Calu3 (cell line): ENCODE data around the gene CTBP1. TPM values are rescaled to one million over a fixed set of nuclear protein-coding genes. Genes with fewer than 3 reads are reported as not detected.

Experiments used
- BruUV-seq: library from RNA; stranded (reverse); fragments of 400-500 nt; replicated peaks from 2 replicates; lab custom pipeline; 2021; lab: Mats Ljungman, UMichigan
- CTCF ChIA-PET: fragments of 300-600 bp; sonication (Branson Sonifier 250); formaldehyde crosslinking; loops from one replicate; lab custom pipeline; 2022; ENCODE audit warnings: antibody characterized with exemption; lab: Charles Lee
- DNase-seq: peaks from one replicate; pipeline ENCODE4 v3.0.0; 2022
- H3K27ac Mint-ChIP-seq: one replicate; pipeline ENCODE4 v1.8.0; 2022; ENCODE audit warnings: mixed read lengths; ENCODE audit not compliant: unreplicated experiment
- H3K27me3 Mint-ChIP-seq: one replicate; pipeline ENCODE4 v1.8.0; 2022; ENCODE audit warnings: mixed read lengths; ENCODE audit not compliant: unreplicated experiment
- H3K36me3 Mint-ChIP-seq: one replicate; pipeline ENCODE4 v1.8.0; 2022; ENCODE audit warnings: mild to moderate bottlenecking, moderate library complexity, mixed read lengths; ENCODE audit not compliant: insufficient read depth, unreplicated experiment
- H3K4me1 Mint-ChIP-seq: one replicate; pipeline ENCODE4 v1.8.0; 2022; ENCODE audit warnings: mild to moderate bottlenecking, low read depth, mixed read lengths; ENCODE audit not compliant: unreplicated experiment
- H3K4me3 Mint-ChIP-seq: one replicate; pipeline ENCODE4 v1.8.0; 2022; ENCODE audit warnings: mild to moderate bottlenecking, low read depth, moderate library complexity, mixed read lengths; ENCODE audit not compliant: unreplicated experiment
- H3K9me3 Mint-ChIP-seq: one replicate; pipeline ENCODE4 v1.8.0; 2022; ENCODE audit warnings: low read depth, mixed read lengths; ENCODE audit not compliant: unreplicated experiment
- CTCF ChIP-seq: fragments of 200-600 bp; IDR thresholded peaks from one replicate; pipeline ENCODE4 v1.8.0; 2022; ENCODE audit warnings: antibody characterized with exemption; ENCODE audit not compliant: unreplicated experiment
- intact Hi-C: fragments of 100-400 bp; cut with micrococcal nuclease; formaldehyde crosslinking; loops from one replicate; pipeline ENCODE4 v1.10.0; 2022; ENCODE audit not compliant: unreplicated experiment
- total RNA-seq: library from RNA; stranded (reverse); gene quantifications from 2 replicates; pipeline ENCODE4 v1.2.3, GENCODE V29; 2022

CTBP1 gene
- total RNA-seq, 1 experiment from 2014 or later = 115 TPM

- peaks cover 15% of the 10 kb centered on the region for H3K27me3 Mint-ChIP-seq
- no peak overlapping the region for H3K4me3 Mint-ChIP-seq
- no peak overlapping the region for H3K27ac Mint-ChIP-seq
- H3K9me3 Mint-ChIP-seq = no peaks in the 10 kb centered on the region
- no peaks in the 10 kb centered on the region for H3K36me3 Mint-ChIP-seq
- no TSS peak for BruUV-seq
- no peak for TF ChIP-seq CTCF
- DNase-seq = no peak
- intact Hi-C loops = no loop called here
- H3K4me1 Mint-ChIP-seq = no peaks in the 10 kb centered on the region
- CTCF ChIA-PET = no interaction called here
Measured at GRCh38 chr4:1279253-1279652, 30.3 kb upstream of the CTBP1 start.

- H3K36me3 Mint-ChIP-seq = no peaks in the 10 kb centered on the region
- BruUV-seq = no TSS peak
- H3K4me1 Mint-ChIP-seq = no peaks in the 10 kb centered on the region
- CTCF ChIA-PET = no interaction called here
- peaks cover 15% of the 10 kb centered on the region for H3K27me3 Mint-ChIP-seq
- H3K4me3 Mint-ChIP-seq = no peak overlapping the region
- DNase-seq = no peak
- no peaks in the 10 kb centered on the region for H3K9me3 Mint-ChIP-seq
- no peak for TF ChIP-seq CTCF
- intact Hi-C loops = no loop called here
- H3K27ac Mint-ChIP-seq = no peak overlapping the region
Measured at GRCh38 chr4:1277667-1278665, 29.0 kb upstream of the CTBP1 start.

- BruUV-seq = no TSS peak
- H3K4me3 Mint-ChIP-seq = no peak overlapping the region
- H3K27me3 Mint-ChIP-seq = peaks cover 15% of the 10 kb centered on the region
- no peak for DNase-seq
- no peaks in the 10 kb centered on the region for H3K4me1 Mint-ChIP-seq
- intact Hi-C loops = no loop called here
- H3K9me3 Mint-ChIP-seq = no peaks in the 10 kb centered on the region
- TF ChIP-seq CTCF = no peak
- CTCF ChIA-PET = no interaction called here
- no peaks in the 10 kb centered on the region for H3K36me3 Mint-ChIP-seq
- no peak overlapping the region for H3K27ac Mint-ChIP-seq
Measured at GRCh38 chr4:1276984-1277383, 28.1 kb upstream of the CTBP1 start.

GRCh38 chr4:1274871-1275270, 25.9 kb upstream of the CTBP1 start:
- Mint-ChIP-seq H3K27ac (no peak overlapping the region), H3K4me3 (no peak overlapping the region), H3K36me3 (no peaks in the 10 kb centered on the region), H3K9me3 (no peaks in the 10 kb centered on the region), H3K4me1 (no peaks in the 10 kb centered on the region), H3K27me3 (peaks cover 14% of the 10 kb centered on the region)
- no peak for DNase-seq
- BruUV-seq = no TSS peak
- CTCF ChIA-PET = no interaction called here
- TF ChIP-seq CTCF = no peak
- intact Hi-C loops = no loop called here
